Neural progenitor cell (in vitro differentiated cells): ENCODE results near the gene SLC38A8.

ENCODE experiments used
- CTCF ChIP-seq: fragments of 200-600 bp; sonication (generic); IDR thresholded peaks from 2 replicates; pipeline ENCODE4 v1.5.1; 2017; ENCODE audit warnings: antibody characterized with exemption, mild to moderate bottlenecking
- EZH2 ChIP-seq: fragments of 200-600 bp; sonication (generic); IDR thresholded peaks from 2 replicates; pipeline ENCODE4 v1.6.1; 2017; ENCODE audit warnings: antibody characterized with exemption, mild to moderate bottlenecking, moderate library complexity
- EZH2phosphoT487 ChIP-seq: fragments of 200-600 bp; sonication (generic); IDR thresholded peaks from 2 replicates; pipeline ENCODE4 v1.6.1; 2017; ENCODE audit warnings: antibody characterized with exemption

GRCh38 chr16:84055366-84055765, 12.8 kb upstream of the SLC38A8 start:
- TF ChIP-seq CTCF: no peak
- no peak for TF ChIP-seq EZH2phosphoT487
- TF ChIP-seq EZH2: no peak
